Panc1 (cell line): Measurements from ENCODE around the gene ENTHD1. TPM values are rescaled to one million over a fixed set of nuclear protein-coding genes. Genes with fewer than 3 reads are reported as not detected.

Experiments used
- ATAC-seq: fragments of 200-7000 bp; cut with Tn5 transposase; 2 replicates; pipeline ENCODE4 v1.9.1; 2020; ENCODE audit warnings: mild to moderate bottlenecking, moderate library complexity
- BruUV-seq: library from RNA; stranded (reverse); fragments of 400-500 nt; replicated peaks from 2 replicates; lab custom pipeline; 2021; lab: Mats Ljungman, UMichigan
- CTCF ChIA-PET: fragments of 300-600 bp; sonication (Branson Sonifier 250); formaldehyde crosslinking; loops from one replicate; lab custom pipeline; 2022; ENCODE audit warnings: antibody characterized with exemption; lab: Charles Lee
- POLR2A ChIA-PET: fragments of 300-600 bp; sonication (Branson Sonifier 250); formaldehyde crosslinking; loops from one replicate; lab custom pipeline; 2022; ENCODE audit warnings: antibody characterized with exemption; lab: Charles Lee
- DNase-seq: peaks from one replicate; pipeline ENCODE4 v3.0.0-alpha.2; 2010; ENCODE audit warnings: low read depth, low spot score
- H3K27ac ChIP-seq: 2 replicates; pipeline ENCODE4 v1.5.1; 2011; ENCODE audit warnings: mild to moderate bottlenecking, low read length, inconsistent platforms
- H3K27me3 ChIP-seq: fragments of 200-500 bp; sonication (Bioruptor generic); 2 replicates; pipeline ENCODE4 v1.6.0; 2014; ENCODE audit warnings: low read length, inconsistent platforms; ENCODE audit not compliant: control insufficient read depth, insufficient read depth
- H3K36me3 ChIP-seq: fragments of 200-500 bp; sonication (Bioruptor generic); 2 replicates; pipeline ENCODE4 v1.5.1; 2014; ENCODE audit warnings: inconsistent platforms, mild to moderate bottlenecking, low read length, moderate library complexity; ENCODE audit not compliant: control insufficient read depth, insufficient read depth
- H3K4me1 ChIP-seq: 2 replicates; pipeline ENCODE4 v1.5.1; 2011; ENCODE audit warnings: inconsistent platforms, mild to moderate bottlenecking, low read length, moderate library complexity; ENCODE audit not compliant: control insufficient read depth, insufficient read depth
- H3K4me3 ChIP-seq, 2 experiments: 2 replicates each; pipeline ENCODE4 v1.5.1; 2011 to 2012; ENCODE audit warnings: low read depth in 2 of 2, low read length in 2 of 2, mild to moderate bottlenecking in 2 of 2, inconsistent platforms in 1 of 2, moderate library complexity in 1 of 2
- H3K9me3 ChIP-seq: fragments of 200-500 bp; sonication (Bioruptor generic); 2 replicates; pipeline ENCODE4 v1.5.1; 2014; ENCODE audit warnings: low read depth, mild to moderate bottlenecking, inconsistent platforms, low read length, moderate library complexity; ENCODE audit not compliant: control insufficient read depth, insufficient read depth
- POLR2AphosphoS5 ChIP-seq: IDR thresholded peaks from 2 replicates; pipeline ENCODE4 v1.6.1; 2012; ENCODE audit warnings: mild to moderate bottlenecking, low read depth, low read length, moderate library complexity
- SIN3A ChIP-seq: IDR thresholded peaks from 2 replicates; pipeline ENCODE4 v1.6.1; 2012; ENCODE audit warnings: low read depth, mild to moderate bottlenecking, low read length, moderate library complexity, borderline replicate concordance; ENCODE audit not compliant: insufficient read depth
- TCF7L2 ChIP-seq: IDR thresholded peaks from 2 replicates; pipeline ENCODE4 v1.6.1; 2011; ENCODE audit warnings: mild to moderate bottlenecking, low read depth, low read length, inconsistent platforms
- in situ Hi-C: cut with HindIII; loops from 2 replicates; pipeline ENCODE4 v1.10.0; 2016; ENCODE audit warnings: low sequenced_read_pairs, low pct_unique_long_range_greater_than_20kb
- intact Hi-C: fragments of 100-400 bp; cut with micrococcal nuclease; formaldehyde crosslinking; loops from one replicate; pipeline ENCODE4 v1.10.0; 2022; ENCODE audit not compliant: unreplicated experiment
- total RNA-seq: library from RNA; stranded (reverse); gene quantifications from one replicate; pipeline ENCODE4 v1.2.1, GENCODE V29; 2021; ENCODE audit not compliant: unreplicated experiment
- TF ChIP-seq, protein P1 (sequence below), 2 experiments: IDR thresholded peaks; 2 replicates each; pipeline ENCODE4 v1.6.1; 2011 to 2012; ENCODE audit warnings: low read depth in 2 of 2, control low read depth in 1 of 2, low read length in 1 of 2, mild to moderate bottlenecking in 1 of 2, moderate library complexity in 1 of 2; ENCODE audit not compliant: insufficient read depth in 1 of 2
- TF ChIP-seq, protein P2 (sequence below): fragments of 450-650 bp; IDR thresholded peaks from 2 replicates; pipeline ENCODE4 v1.5.1; 2017; ENCODE audit warnings: mild to moderate bottlenecking

The ENTHD1 gene
- total RNA-seq, 1 experiment from 2014 or later: not detected

DNA sequence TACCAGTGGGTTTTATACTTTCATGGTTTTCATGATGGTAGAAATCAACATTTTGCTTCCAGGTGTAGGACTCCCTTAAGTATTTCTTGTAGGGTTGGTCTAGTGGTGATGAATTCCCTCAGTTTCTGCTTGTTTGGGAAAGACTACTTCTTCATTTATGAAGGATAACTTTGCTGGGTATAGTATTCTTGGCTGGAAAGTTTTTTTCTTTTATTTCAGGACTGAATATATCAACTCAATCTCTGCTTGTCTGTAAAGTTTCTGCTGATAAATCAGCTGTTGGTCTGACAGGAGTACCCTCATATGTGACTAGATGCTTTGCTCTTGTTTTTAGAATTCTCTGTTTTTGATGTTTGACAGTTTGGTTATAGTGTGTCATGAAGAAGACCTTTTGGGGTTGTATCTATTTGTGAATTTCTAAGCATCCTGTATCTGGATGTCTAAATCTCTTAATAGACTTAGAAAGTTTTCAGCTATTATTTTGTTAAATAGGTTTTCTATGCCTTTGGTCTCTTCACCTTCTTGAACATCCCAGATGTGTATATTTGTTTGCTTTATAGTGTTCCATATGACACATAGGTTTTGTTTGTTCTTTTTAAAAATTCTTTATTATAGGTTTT lies 95.9 kb downstream of the ENTHD1 start:
- DNase-seq (no peak), ATAC-seq (no peak)
- CTCF ChIA-PET: no interaction called here
- in situ Hi-C loops: no loop called here
- no peaks in the 10 kb centered on the region for H3K27me3 ChIP-seq
- no peak overlapping the region for H3K4me3 ChIP-seq
- no peaks in the 10 kb centered on the region for H3K4me1 ChIP-seq
- intact Hi-C loops: no loop called here
- TF ChIP-seq SIN3A (no peak), POLR2AphosphoS5 (no peak), TCF7L2 (no peak)
- TF ChIP-seq, protein P1, sequence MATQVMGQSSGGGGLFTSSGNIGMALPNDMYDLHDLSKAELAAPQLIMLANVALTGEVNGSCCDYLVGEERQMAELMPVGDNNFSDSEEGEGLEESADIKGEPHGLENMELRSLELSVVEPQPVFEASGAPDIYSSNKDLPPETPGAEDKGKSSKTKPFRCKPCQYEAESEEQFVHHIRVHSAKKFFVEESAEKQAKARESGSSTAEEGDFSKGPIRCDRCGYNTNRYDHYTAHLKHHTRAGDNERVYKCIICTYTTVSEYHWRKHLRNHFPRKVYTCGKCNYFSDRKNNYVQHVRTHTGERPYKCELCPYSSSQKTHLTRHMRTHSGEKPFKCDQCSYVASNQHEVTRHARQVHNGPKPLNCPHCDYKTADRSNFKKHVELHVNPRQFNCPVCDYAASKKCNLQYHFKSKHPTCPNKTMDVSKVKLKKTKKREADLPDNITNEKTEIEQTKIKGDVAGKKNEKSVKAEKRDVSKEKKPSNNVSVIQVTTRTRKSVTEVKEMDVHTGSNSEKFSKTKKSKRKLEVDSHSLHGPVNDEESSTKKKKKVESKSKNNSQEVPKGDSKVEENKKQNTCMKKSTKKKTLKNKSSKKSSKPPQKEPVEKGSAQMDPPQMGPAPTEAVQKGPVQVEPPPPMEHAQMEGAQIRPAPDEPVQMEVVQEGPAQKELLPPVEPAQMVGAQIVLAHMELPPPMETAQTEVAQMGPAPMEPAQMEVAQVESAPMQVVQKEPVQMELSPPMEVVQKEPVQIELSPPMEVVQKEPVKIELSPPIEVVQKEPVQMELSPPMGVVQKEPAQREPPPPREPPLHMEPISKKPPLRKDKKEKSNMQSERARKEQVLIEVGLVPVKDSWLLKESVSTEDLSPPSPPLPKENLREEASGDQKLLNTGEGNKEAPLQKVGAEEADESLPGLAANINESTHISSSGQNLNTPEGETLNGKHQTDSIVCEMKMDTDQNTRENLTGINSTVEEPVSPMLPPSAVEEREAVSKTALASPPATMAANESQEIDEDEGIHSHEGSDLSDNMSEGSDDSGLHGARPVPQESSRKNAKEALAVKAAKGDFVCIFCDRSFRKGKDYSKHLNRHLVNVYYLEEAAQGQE (IDR thresholded peaks at IDR 0.05; ENCODE audit: insufficient read depth in 1 of 2, low read depth in 2 of 2, low read length in 1 of 2): no peak
- TF ChIP-seq, protein P2, sequence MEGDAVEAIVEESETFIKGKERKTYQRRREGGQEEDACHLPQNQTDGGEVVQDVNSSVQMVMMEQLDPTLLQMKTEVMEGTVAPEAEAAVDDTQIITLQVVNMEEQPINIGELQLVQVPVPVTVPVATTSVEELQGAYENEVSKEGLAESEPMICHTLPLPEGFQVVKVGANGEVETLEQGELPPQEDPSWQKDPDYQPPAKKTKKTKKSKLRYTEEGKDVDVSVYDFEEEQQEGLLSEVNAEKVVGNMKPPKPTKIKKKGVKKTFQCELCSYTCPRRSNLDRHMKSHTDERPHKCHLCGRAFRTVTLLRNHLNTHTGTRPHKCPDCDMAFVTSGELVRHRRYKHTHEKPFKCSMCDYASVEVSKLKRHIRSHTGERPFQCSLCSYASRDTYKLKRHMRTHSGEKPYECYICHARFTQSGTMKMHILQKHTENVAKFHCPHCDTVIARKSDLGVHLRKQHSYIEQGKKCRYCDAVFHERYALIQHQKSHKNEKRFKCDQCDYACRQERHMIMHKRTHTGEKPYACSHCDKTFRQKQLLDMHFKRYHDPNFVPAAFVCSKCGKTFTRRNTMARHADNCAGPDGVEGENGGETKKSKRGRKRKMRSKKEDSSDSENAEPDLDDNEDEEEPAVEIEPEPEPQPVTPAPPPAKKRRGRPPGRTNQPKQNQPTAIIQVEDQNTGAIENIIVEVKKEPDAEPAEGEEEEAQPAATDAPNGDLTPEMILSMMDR: no peak
- POLR2A ChIA-PET: no interaction called here
- no TSS peak for BruUV-seq
- H3K9me3 ChIP-seq: peaks cover 10% of the 10 kb centered on the region; the same call in 1 of the 2 replicates
- no peak overlapping the region for H3K27ac ChIP-seq
- H3K36me3 ChIP-seq: no peaks in the 10 kb centered on the region

DNA sequence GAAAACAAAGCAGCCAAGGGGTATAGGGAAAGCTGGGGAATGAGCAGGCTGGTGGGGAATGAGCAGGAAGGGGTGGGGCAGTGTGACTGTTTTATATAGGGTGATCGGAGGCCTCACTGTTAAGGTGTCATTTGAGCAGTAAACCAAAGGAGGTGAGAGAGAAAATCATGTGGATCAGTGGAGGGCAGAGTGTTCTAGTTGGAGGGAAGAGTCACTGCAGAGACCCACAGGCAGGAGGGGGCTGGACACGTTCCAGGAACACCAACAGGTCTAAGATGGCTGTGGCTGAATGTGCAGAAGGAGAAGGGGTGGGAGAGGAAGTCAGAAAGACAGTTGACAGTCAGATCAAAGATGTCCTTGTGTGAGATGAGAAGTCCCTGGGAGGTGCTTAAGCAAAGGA lies 103.8 kb downstream of the ENTHD1 start:
- TF ChIP-seq SIN3A: no peak
- H3K27me3 ChIP-seq: no peaks in the 10 kb centered on the region
- POLR2A ChIA-PET: no interaction called here
- H3K4me3 ChIP-seq: no peak overlapping the region
- CTCF ChIA-PET: no interaction called here
- in situ Hi-C loops (no loop called here), intact Hi-C loops (no loop called here)
- no TSS peak for BruUV-seq
- H3K4me1 ChIP-seq: no peaks in the 10 kb centered on the region
- ATAC-seq (no peak), DNase-seq (no peak)
- H3K27ac ChIP-seq: no peak overlapping the region
- H3K36me3 ChIP-seq: no peaks in the 10 kb centered on the region
- H3K9me3 ChIP-seq: no peaks in the 10 kb centered on the region

DNA sequence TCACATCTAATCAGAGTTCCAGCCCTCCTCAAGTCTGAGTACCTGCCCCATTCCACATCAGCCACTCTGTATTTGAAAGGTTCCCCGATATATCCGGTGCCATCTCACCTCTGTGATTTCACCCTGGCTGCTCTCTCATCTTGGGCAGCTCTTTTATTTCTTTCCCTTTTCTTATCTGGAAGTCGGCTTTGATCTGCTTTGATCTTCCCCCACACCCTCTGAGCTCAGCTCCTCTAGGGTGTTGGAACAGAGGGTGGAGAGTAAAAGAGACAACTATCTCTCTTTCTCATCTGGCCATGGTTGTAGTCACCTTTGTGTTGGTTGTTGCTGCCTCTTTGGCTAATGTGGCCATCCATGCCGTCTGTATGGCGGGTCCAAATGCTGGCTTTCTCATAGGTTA lies 108.3 kb downstream of the ENTHD1 start:
- no peaks in the 10 kb centered on the region for H3K27me3 ChIP-seq

More for the DNA sequence above, 108.3 kb downstream of the ENTHD1 start:
- TF ChIP-seq, protein P2: no peak
- TF ChIP-seq TCF7L2: no peak
- no peak for TF ChIP-seq POLR2AphosphoS5
- TF ChIP-seq, protein P1 (IDR thresholded peaks at IDR 0.05; ENCODE audit: insufficient read depth in 1 of 2, low read depth in 2 of 2, low read length in 1 of 2): no peak
- no peak for TF ChIP-seq SIN3A
- no peaks in the 10 kb centered on the region for H3K36me3 ChIP-seq
- POLR2A ChIA-PET: no interaction called here
- no peak overlapping the region for H3K4me3 ChIP-seq
- in situ Hi-C loops: no loop called here
- no peak overlapping the region for H3K27ac ChIP-seq
- no peaks in the 10 kb centered on the region for H3K9me3 ChIP-seq
- ATAC-seq: no peak
- intact Hi-C loops: no loop called here
- CTCF ChIA-PET: no interaction called here
- no peak for DNase-seq
- BruUV-seq: no TSS peak
- H3K4me1 ChIP-seq: no peaks in the 10 kb centered on the region
